GM19468 (cell line): ENCODE results near the gene OR5K1.

Experiments
- ATAC-seq: cut with Tn5 transposase; IDR thresholded peaks from one replicate; pipeline ENCODE4 v1.9.1; 2021; ENCODE audit warnings: mild to moderate bottlenecking, moderate library complexity, moderate number of reproducible peaks; ENCODE audit not compliant: unreplicated experiment; ENCODE audit errors: extremely low read depth

The OR5K1 gene

DNA sequence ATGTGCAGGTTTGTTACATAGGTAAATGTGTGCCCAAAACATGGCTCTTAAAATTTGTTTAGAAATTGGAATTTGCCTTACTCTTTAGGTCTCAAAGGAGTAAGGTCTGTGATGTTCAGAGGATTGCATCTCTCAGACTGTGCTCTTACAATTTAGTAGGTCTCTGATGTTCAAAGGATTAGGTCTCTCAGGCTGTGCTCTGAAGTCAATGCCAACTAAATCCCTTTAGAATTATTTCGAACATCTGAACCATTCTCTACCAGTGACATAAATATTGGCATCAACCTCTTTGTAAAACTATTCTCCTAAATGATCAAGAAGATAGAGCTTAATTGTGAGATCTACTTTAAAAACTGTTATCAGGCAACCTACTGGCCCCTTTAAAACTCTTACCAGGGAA lies at the start of gene OR5K1:
OR5K1 (plus strand) TSS at position 301 of the 400 bp plus-strand sequence. CDS start 6,376 bp downstream, outside the sequence.
- no peak for ATAC-seq

GRCh38 chr3:98432575-98432974 lies 30.4 kb upstream of the OR5K1 start:
- no peak for ATAC-seq

- no peak for ATAC-seq
Observed at GRCh38 chr3:98433764-98434163, 29.2 kb upstream of the OR5K1 start.

GRCh38 chr3:98434412-98434811 lies 28.6 kb upstream of the OR5K1 start:
- ATAC-seq = no peak

GRCh38 chr3:98440283-98440682 lies 22.7 kb upstream of the OR5K1 start:
- no peak for ATAC-seq

- no peak for ATAC-seq
Observed at GRCh38 chr3:98445949-98446406, 17.0 kb upstream of the OR5K1 start.

DNA sequence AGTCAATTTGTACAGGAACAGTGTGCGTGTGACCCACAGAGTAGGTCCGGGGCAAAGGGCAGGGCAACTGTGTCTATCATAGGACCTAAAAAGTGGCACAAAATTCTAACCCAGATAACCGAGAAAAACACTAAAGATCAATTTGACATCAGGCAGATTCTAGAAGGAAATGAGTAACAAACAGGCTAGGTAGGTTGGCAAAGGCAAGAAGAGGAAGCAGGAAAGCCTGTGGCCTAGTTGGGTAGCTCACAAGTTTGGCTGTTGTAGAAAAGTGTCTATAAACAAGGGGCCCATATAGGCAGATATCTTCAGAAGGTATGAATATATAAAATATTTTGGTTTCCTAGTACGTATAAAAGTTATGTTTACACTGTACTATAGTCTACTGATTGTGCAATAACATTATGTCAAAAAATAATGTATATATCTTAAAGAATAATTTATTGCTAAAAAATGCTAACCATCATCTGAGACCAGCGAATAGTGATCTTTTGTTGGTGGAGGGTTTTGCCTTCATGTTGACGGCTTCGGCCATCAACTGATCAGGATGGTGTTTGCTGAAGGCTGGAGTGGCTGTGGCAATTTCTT lies 13.3 kb upstream of the OR5K1 start:
- ATAC-seq = no peak

GRCh38 chr3:98450372-98450771 lies 12.6 kb upstream of the OR5K1 start:
- no peak for ATAC-seq

- no peak for ATAC-seq
Observed at GRCh38 chr3:98453827-98454226, 9.2 kb upstream of the OR5K1 start.

- no peak for ATAC-seq
Observed at GRCh38 chr3:98454929-98455328, 8.1 kb upstream of the OR5K1 start.

GRCh38 chr3:98457543-98457942 lies 5.5 kb upstream of the OR5K1 start:
- no peak for ATAC-seq

GRCh38 chr3:98460220-98460619 lies 2.8 kb upstream of the OR5K1 start:
- ATAC-seq = no peak

DNA sequence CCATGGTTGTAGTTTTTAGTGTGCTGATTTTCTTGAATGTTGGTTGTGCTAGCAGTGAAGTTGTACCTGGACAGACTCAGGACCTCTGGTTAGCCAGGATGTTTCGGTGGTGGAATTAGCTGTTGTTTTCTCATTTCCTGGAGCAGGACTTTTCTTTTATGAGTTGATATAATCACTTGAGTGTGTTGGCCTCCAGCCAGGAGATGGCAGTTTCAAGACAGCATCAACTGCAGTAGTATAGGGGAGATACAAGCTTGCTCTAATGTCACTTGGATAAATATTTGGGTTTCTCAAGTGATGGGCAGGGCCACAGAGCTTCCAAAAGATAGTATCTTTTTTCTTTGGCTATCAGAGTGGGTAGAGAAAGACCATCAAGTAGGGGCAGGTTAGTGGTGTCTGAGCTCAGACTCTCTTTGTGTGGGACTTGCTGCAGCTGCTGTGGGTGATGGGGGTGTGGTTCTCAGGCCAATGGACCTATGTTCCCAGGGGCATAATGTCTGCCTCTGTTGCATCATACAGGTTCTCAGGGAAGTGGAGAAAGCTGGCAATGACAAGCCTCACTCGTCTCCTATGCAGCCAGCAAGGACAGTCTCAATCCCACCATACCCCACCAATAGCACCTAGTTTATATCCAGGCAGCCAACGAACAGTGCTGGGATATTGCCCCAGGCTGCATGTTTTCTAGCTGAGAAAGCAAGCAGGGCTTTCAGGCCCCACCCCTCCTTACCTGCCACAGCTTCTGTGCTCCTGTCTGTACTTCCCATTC lies 19.9 kb downstream of the OR5K1 start:
- no peak for ATAC-seq

DNA sequence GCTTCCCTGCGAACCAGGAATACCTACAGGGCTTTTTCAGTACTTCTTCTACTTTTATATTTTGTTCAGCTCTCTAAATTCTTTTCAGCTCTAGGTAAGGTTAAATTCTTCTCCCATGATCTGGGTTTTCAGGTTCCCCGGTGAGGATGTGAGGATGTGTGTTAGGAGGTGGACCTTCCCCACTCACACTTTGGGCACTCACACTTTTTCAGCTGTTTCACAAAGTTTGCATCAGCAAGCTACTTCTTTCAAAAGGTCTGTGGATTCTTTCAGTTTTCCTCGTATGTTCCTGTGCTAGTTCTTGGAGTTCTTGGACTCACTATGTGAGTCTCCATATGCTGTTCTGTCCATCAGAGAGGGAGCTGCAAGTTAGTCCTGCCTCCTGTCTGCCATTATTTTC lies 20.6 kb downstream of the OR5K1 start:
- no peak for ATAC-seq

DNA sequence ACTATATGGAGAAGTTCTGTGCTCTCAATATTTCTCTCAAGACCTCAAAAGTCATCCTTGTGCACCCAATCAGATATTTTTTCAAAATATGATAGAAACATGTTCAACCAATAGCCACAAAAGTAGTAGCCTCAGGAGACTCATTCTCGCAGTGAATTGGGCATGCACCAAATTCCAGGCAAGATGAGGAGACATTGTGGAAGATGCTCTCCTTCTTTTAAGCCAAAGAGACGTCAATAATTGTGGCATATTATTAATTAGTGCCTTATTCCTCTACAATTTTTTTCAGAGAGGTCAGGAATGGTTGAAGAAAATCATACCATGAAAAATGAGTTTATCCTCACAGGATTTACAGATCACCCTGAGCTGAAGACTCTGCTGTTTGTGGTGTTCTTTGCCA lies 34.4 kb downstream of the OR5K1 start, which contains the start of gene OR5K2:
OR5K2 (plus strand) TSS at position 301 of the 400 bp plus-strand sequence; CDS start at position 301, 0 bp downstream.
- ATAC-seq = no peak

DNA sequence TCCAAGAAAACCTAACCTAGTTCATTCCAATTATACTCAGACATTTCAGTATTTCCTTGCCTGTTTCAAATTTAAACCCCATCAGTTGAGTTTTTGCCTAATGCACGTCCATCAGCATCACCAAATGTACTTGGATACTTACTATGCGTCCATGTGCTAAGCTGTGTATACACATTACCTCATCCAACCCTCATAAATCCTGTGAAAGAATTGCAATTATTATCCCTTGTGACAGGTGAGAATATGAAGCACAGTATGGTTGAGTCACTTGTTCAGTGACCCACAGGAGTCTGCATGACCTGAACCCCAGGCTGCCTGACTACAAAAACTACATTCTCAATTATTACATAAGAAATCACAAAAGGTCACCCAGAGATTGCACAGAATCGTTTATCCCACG lies 37.0 kb downstream of the OR5K1 start:
- ATAC-seq = no peak

DNA sequence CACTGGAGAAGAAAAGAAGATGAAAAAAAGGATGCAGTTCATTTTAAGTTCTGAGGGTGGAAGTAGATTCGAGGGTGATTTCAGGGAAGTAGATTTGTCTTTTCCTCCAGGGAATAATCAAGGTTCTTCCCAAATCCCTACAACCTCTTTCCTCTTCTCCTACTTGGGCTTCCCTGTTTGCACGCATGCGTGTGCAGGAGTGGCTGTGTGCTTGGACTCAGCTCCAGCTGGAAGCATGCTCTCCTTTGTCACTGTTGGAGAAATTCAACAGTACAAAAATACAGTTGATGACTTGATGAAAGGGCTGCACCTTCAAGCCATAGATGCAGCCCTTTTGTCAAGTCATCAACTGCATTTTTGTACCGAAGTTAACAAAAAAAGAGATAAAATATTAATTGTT lies 38.3 kb downstream of the OR5K1 start:
- ATAC-seq = no peak

DNA sequence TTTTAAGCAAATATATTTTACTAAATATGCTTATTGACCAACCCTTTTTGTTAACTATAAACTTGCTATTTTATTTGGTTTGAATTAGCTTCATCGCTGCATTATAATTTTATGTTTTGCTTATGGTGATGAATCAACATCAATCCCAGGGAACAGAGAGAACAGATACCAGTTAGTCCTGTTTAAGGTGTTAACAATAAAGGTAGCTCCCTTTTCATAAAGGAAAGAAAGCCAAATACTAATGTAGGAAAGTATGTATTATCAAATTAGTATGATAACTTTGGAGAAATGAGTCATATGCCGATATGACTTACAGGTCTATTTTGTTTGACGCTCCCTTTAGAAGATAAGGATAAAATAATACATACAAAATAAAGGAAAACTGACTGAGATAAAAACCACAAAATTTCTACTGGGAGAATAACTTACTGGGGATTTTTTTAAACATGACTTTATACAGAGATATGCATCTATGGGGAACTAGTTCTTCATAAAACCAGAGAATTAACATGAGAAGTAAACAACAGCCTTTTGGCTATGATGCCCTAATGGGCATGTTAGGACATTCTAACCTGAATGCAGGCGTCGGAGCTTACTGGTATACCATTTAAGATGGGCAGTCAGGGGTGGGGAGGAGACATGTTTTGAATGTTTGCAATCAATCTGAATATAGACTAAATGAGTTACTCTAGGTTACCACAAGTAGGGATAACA lies 39.0 kb downstream of the OR5K1 start:
- no peak for ATAC-seq

DNA sequence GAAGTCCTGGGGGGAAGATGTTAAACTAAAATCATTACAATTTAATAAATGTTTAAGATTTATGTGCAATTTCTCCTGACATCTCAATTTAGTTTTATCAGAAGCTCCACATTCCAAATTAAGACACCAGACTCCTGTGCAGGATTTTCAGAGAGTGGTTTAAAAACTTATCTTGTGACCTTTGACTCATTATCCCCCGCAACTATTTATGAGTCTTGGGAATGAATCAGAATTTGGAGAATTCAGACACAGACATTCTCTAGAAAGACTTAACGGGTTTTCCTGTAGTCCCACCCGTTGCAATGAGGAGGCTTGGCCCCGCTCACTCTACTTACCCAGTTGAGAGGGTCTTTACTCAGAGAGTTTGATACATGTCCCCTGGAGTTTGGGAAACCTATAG lies 41.5 kb downstream of the OR5K1 start:
- no peak for ATAC-seq

DNA sequence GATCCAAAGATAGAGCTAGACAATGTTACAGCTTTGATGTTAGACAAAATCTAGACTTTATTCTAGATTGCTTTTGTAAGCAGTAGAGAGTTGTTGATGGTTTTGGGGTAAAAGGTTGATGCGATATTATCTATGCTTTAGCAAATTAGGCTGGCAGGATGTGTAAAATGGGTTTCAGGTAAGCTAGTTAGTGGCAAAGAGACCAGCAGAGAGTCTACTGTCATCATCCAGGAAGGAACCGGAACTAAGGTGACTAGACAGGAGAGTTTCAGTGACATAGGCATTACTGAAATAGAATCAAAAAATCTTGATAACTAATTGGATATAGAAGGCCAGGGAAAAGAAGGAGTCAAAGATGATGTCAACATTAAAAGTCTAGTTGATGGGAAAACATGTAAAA lies 45.6 kb downstream of the OR5K1 start:
- ATAC-seq = no peak

- no peak for ATAC-seq
Observed at GRCh38 chr3:98512576-98512975, 49.6 kb downstream of the OR5K1 start.
